ENCODE data around the gene COL23A1. TPM values are rescaled to one million over a fixed set of nuclear protein-coding genes. Genes with fewer than 3 reads are reported as not detected.

The COL23A1 gene
- total RNA-seq, 4 donors from 2014 or later, result 0.83 to 1.8 (median 1.5) TPM

DNA sequence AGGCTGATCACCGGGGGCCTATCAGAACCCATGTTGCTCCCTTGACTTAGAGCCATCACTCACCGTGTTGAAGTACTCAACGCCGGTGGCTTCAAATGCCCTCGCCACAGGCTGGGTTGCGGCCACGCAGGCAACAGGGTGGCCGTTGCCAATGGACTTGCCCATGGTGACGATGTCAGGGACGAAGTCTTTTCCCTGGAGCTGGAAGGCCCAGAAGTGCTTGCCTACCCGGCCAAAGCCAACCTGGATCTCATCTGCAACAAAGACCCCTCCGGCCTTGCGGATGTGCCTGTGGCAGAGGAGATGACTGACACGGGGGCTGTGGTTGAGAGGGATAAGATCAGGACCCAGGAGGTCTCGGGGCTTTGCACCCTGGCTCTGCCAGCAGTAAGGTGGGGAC, 367.9 kb downstream of the COL23A1 start:
- WGBS, result 98% methylated on average over 10 of the region's 15 CpGs
- no peaks in the 10 kb centered on the region for H3K9me3 ChIP-seq
- H3K27ac ChIP-seq (replicated peaks in 1 of 4), result no peak overlapping the region
- TF ChIP-seq CTCF (IDR thresholded peaks at IDR 0.05) (no peak), POLR2AphosphoS5 (IDR thresholded peaks at IDR 0.05) (no peak), EP300 (IDR thresholded peaks at IDR 0.05) (no peak), POLR2A (IDR thresholded peaks at IDR 0.05; ENCODE audit: low read depth) (no peak)
- intact Hi-C loops (cut with DNase I), result no loop called here
- DNase-seq (ENCODE audit: extremely low spot score), result no peak
- peaks cover 2 to 91% (median 59%) of the 10 kb centered on the region in 4 donors for H3K36me3 ChIP-seq
- H3K4me1 ChIP-seq, result peaks cover 0 to 5% (median 2%) of the 10 kb centered on the region in 4 donors
- H3K4me3 ChIP-seq, result no peak overlapping the region
- H3K27me3 ChIP-seq, result no peaks in the 10 kb centered on the region

DNA sequence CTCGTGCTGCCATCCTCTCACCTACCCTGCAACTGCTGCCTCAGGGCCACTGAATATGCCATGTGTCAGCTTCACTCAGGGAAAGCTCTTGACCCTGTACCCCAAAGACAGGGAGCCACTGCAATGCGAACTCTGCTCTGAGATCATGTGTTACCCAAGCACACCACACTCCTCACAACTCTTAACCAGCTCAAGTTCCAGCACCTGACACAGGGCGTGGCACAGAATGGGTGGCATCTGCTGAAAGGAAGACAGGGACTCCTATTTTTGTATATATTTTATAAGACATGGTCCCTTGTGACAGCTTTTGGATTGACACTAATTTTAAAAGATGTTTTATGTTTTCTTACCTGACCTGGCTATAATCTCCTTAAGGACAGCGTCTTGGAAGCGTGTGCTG, 368.3 kb downstream of the COL23A1 start:
- no peaks in the 10 kb centered on the region for H3K9me3 ChIP-seq
- H3K27ac ChIP-seq (replicated peaks in 1 of 4), result no peak overlapping the region
- 86% methylated on average over 3 of the region's 5 CpGs for WGBS
- H3K27me3 ChIP-seq, result no peaks in the 10 kb centered on the region
- intact Hi-C loops (cut with DNase I), result no loop called here
- H3K36me3 ChIP-seq, result peaks cover 5 to 91% (median 57%) of the 10 kb centered on the region in 4 donors
- no peak for DNase-seq (ENCODE audit: extremely low spot score)
- H3K4me3 ChIP-seq, result no peak overlapping the region
- H3K4me1 ChIP-seq, result peaks cover 0 to 5% (median 2%) of the 10 kb centered on the region in 4 donors
- TF ChIP-seq CTCF (IDR thresholded peaks at IDR 0.05) (no peak), POLR2AphosphoS5 (IDR thresholded peaks at IDR 0.05) (no peak), EP300 (IDR thresholded peaks at IDR 0.05) (no peak), POLR2A (IDR thresholded peaks at IDR 0.05; ENCODE audit: low read depth) (no peak)

DNA sequence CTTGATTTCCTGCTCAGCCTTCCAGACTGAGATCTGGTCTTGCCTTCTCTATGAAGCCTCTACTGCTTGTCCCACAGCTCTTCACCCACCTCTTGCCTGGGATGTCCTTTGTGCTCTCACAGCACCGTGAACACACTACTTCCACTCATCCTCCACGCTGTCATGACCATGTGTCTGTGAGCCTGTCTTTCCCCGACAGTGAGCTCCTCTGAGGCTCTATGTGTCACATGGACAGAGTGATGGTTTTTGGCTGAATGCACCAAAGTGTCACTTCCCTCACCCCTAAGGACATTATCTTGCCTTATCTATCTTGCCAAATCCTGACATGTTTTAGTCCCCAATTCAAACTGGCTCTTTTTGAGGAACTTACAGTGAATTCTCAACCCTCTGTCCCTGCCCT, 368.9 kb downstream of the COL23A1 start:
- peaks cover 11 to 91% (median 58%) of the 10 kb centered on the region in 4 donors for H3K36me3 ChIP-seq
- no peak overlapping the region for H3K27ac ChIP-seq (replicated peaks in 1 of 4)
- no peaks in the 10 kb centered on the region for H3K27me3 ChIP-seq
- no peak overlapping the region for H3K4me3 ChIP-seq
- H3K4me1 ChIP-seq, result peaks cover 0 to 5% (median 2%) of the 10 kb centered on the region in 4 donors
- no peaks in the 10 kb centered on the region for H3K9me3 ChIP-seq
- TF ChIP-seq POLR2A (IDR thresholded peaks at IDR 0.05; ENCODE audit: low read depth) (no peak), POLR2AphosphoS5 (IDR thresholded peaks at IDR 0.05) (no peak), EP300 (IDR thresholded peaks at IDR 0.05) (no peak), CTCF (IDR thresholded peaks at IDR 0.05) (no peak)
- intact Hi-C loops (cut with DNase I), result no loop called here
- no peak for DNase-seq (ENCODE audit: extremely low spot score)
- WGBS, result 80% methylated on average over 3 of the region's 3 CpGs

DNA sequence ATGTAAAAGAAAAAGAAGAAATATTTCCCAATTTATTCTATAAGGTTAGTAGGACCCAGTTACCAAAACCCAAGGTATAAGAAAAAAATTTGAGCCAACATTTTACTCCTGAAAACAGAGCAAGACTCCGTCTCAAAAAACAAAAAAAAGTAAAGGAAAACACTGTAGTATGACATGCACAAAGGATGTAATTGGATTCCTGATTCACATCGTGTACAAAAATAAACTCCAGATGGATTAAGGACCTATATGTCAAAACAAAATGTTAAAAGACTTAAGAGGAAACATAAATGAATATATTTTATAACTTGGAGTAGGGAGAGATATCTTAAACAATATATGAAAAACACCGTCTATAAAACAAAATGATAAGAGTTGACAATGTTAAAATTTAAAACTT, 371.4 kb downstream of the COL23A1 start:
- H3K27me3 ChIP-seq, result no peaks in the 10 kb centered on the region
- intact Hi-C loops (cut with DNase I), result no loop called here
- no peak overlapping the region for H3K4me3 ChIP-seq

More for the DNA sequence above, 371.4 kb downstream of the COL23A1 start:
- WGBS, result 68% methylated on average over 3 of the region's 3 CpGs
- TF ChIP-seq POLR2A (IDR thresholded peaks at IDR 0.05; ENCODE audit: low read depth), result no peak
- TF ChIP-seq EP300 (IDR thresholded peaks at IDR 0.05), result no peak
- no peak for TF ChIP-seq POLR2AphosphoS5 (IDR thresholded peaks at IDR 0.05)
- no peak for TF ChIP-seq CTCF (IDR thresholded peaks at IDR 0.05)
- H3K4me1 ChIP-seq, result peaks cover 0 to 9% (median 3%) of the 10 kb centered on the region in 4 donors
- H3K27ac ChIP-seq (replicated peaks in 1 of 4), result no peak overlapping the region
- DNase-seq (ENCODE audit: extremely low spot score), result no peak
- H3K9me3 ChIP-seq, result no peaks in the 10 kb centered on the region
- peaks cover 27 to 95% (median 69%) of the 10 kb centered on the region in 4 donors for H3K36me3 ChIP-seq
